ENCODE results near the gene ARMH3. TPM values are rescaled to one million over a fixed set of nuclear protein-coding genes. Genes with fewer than 3 reads are reported as not detected.
A peak's percentile ranks its signal among the peaks of the same experiment; 100 is the strongest.
"Not testable (repeated sequence)": the region's sequence is repeated elsewhere in the genome, so short reads cannot be mapped to it uniquely, and the experiment has no call there.

The ARMH3 gene
- total RNA-seq, 4 donors from 2014 or later: 12.9 to 19.3 (median 16.2) TPM

DNA sequence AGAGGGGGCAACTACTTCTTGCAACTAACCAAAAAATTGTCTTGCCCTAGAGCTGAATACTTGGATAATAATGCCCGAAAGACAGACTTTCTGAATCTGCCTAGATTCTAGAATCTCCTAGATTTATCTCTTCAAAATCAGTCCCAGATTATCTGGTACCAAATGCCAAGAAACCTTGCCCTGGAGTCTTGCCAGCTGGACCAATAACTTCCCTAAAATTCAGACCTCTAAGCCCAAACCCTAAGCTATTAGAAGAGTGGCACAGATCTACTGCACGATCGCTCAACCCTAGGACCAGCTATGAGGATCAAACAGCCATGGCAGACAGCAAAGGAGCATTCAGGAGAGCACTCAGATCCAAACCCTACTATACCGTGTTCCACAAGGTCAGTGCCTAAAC, 45.0 kb downstream of the ARMH3 start:
- Histone ChIP-seq H3K4me3 (no peak overlapping the region), H3K36me3 (peaks cover 11 to 82% (median 48%) of the 10 kb centered on the region in 4 donors), H3K27ac (replicated peaks in 1 of 4) (no peak overlapping the region), H3K9me3 (no peaks in the 10 kb centered on the region), H3K4me1 (peaks cover 0 to 7% (median 5%) of the 10 kb centered on the region in 4 donors), H3K27me3 (no peaks in the 10 kb centered on the region)
- WGBS: 87% methylated on average over 4 of the region's 4 CpGs
- DNase-seq (ENCODE audit: extremely low spot score): no peak
- TF ChIP-seq POLR2A (IDR thresholded peaks at IDR 0.05; ENCODE audit: low read depth) (no peak), EP300 (IDR thresholded peaks at IDR 0.05) (no peak), POLR2AphosphoS5 (IDR thresholded peaks at IDR 0.05) (no peak)
- TF ChIP-seq, protein P1, sequence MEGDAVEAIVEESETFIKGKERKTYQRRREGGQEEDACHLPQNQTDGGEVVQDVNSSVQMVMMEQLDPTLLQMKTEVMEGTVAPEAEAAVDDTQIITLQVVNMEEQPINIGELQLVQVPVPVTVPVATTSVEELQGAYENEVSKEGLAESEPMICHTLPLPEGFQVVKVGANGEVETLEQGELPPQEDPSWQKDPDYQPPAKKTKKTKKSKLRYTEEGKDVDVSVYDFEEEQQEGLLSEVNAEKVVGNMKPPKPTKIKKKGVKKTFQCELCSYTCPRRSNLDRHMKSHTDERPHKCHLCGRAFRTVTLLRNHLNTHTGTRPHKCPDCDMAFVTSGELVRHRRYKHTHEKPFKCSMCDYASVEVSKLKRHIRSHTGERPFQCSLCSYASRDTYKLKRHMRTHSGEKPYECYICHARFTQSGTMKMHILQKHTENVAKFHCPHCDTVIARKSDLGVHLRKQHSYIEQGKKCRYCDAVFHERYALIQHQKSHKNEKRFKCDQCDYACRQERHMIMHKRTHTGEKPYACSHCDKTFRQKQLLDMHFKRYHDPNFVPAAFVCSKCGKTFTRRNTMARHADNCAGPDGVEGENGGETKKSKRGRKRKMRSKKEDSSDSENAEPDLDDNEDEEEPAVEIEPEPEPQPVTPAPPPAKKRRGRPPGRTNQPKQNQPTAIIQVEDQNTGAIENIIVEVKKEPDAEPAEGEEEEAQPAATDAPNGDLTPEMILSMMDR (IDR thresholded peaks at IDR 0.05): no peak
- intact Hi-C loops (cut with DNase I): loop anchor here (2.0 kb wide), 1 partner anchor 170 kb away; no protein-coding TSS in a partner anchor

- peaks cover 0 to 7% (median 5%) of the 10 kb centered on the region in 4 donors for H3K4me1 ChIP-seq
- DNase-seq (ENCODE audit: extremely low spot score): no peak
- TF ChIP-seq EP300 (IDR thresholded peaks at IDR 0.05): no peak
- TF ChIP-seq POLR2AphosphoS5 (IDR thresholded peaks at IDR 0.05): peak in 1 of 2 donors; percentile 51
- TF ChIP-seq, protein P1 (IDR thresholded peaks at IDR 0.05): peak; percentile 89 to 96 (median 95)
- TF ChIP-seq POLR2A (IDR thresholded peaks at IDR 0.05; ENCODE audit: low read depth): no peak
Observed at GRCh38 chr10:102009801-102010425, 46.1 kb downstream of the ARMH3 start.

GRCh38 chr10:102007796-102008195, 48.2 kb downstream of the ARMH3 start:
- no peaks in the 10 kb centered on the region for H3K27me3 ChIP-seq
- peaks cover 0 to 7% (median 5%) of the 10 kb centered on the region in 4 donors for H3K4me1 ChIP-seq
- H3K36me3 ChIP-seq: peaks cover 10 to 86% (median 52%) of the 10 kb centered on the region in 4 donors
- no peak overlapping the region for H3K27ac ChIP-seq (replicated peaks in 1 of 4)
- intact Hi-C loops (cut with DNase I): loop anchor here (2.0 to 5.0 kb wide), 2 partner anchors 121 to 225 kb away; partner anchors contain the start of gene NPM3
- TF ChIP-seq POLR2AphosphoS5 (IDR thresholded peaks at IDR 0.05) (no peak), EP300 (IDR thresholded peaks at IDR 0.05) (no peak), POLR2A (IDR thresholded peaks at IDR 0.05; ENCODE audit: low read depth) (no peak)
- TF ChIP-seq, protein P1 (IDR thresholded peaks at IDR 0.05): no peak
- no peaks in the 10 kb centered on the region for H3K9me3 ChIP-seq
- H3K4me3 ChIP-seq: no peak overlapping the region
- WGBS: 81% methylated on average over 3 of the region's 3 CpGs
- DNase-seq (ENCODE audit: extremely low spot score): no peak

More at GRCh38 chr10:102009801-102010425, 46.1 kb downstream of the ARMH3 start:
- Histone ChIP-seq H3K27me3 (no peaks in the 10 kb centered on the region), H3K27ac (replicated peaks in 1 of 4) (no peak overlapping the region), H3K4me3 (no peak overlapping the region), H3K9me3 (no peaks in the 10 kb centered on the region), H3K36me3 (peaks cover 11 to 86% (median 54%) of the 10 kb centered on the region in 4 donors)
- intact Hi-C loops (cut with DNase I): loop anchor here (2.0 to 5.0 kb wide), 3 partner anchors 123 to 228 kb away; partner anchors contain the start of gene NPM3
- 100% methylated on average over 1 of the region's 1 CpG for WGBS

DNA sequence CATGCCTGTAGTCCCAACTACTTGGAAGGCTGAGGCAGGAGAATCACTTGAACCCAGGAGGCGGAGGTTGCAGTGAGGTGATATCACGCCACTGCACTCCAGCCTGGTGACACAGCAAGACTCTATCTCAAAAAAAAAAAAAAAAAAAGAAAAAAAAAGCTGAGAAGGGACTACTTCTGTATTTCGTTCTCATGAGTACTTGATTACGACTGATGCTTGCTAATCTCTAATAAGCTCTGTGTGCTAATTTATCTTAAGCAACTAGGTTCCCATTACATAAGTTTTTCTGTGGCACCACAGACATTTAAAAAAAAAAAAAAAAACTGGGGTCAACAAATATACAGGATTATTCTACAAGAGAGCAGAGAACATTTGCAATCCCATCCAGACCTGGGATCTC, 48.9 kb downstream of the ARMH3 start:
- DNase-seq (ENCODE audit: extremely low spot score); H3K4me3 ChIP-seq; H3K9me3 ChIP-seq; H3K27ac ChIP-seq (replicated peaks in 1 of 4); H3K27me3 ChIP-seq; H3K4me1 ChIP-seq: not testable (repeated sequence)
- intact Hi-C loops (cut with DNase I): loop anchor here (5.0 kb wide), 1 partner anchor 225 kb away; the partner anchor contains the start of gene NPM3
- H3K36me3 ChIP-seq: peaks cover 2 to 86% (median 46%) of the 10 kb centered on the region in 4 donors
- WGBS: 86% methylated on average over 4 of the region's 4 CpGs

DNA sequence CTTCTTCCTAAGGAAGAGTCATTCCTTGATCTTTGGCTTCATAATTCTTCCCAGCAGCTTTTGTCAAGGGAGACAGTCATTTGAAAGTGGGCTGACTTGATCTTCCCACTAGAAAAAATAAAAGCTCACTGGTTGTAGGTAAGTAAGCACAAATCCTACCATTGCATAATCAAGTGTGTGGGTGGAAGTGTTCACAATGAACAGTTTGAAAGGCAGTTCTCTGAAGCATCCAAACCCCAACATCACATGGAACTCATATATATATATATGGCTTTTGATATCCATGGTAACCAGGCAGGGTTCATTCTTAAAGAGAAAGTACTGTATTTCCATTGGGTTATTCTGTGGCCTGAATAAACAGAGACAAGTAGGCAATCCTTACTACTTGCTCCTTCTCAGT, 51.6 kb downstream of the ARMH3 start:
- H3K36me3 ChIP-seq: peaks cover 4 to 91% (median 54%) of the 10 kb centered on the region in 4 donors
- intact Hi-C loops (cut with DNase I): no loop called here
- DNase-seq (ENCODE audit: extremely low spot score): no peak
- no peak overlapping the region for H3K4me3 ChIP-seq
- no peaks in the 10 kb centered on the region for H3K27me3 ChIP-seq
- peaks cover 0 to 3% (median under 1%) of the 10 kb centered on the region in 4 donors for H3K4me1 ChIP-seq
- H3K27ac ChIP-seq (replicated peaks in 1 of 4): no peak overlapping the region
- TF ChIP-seq POLR2A (IDR thresholded peaks at IDR 0.05; ENCODE audit: low read depth) (no peak), EP300 (IDR thresholded peaks at IDR 0.05) (no peak)
- TF ChIP-seq, protein P1 (IDR thresholded peaks at IDR 0.05): no peak
- no peaks in the 10 kb centered on the region for H3K9me3 ChIP-seq

Data from esophagus muscularis mucosa (tissue), 4 donors.